SKM-1 treated with dmso at 0.1 percent for 144 hours (cell line): Measurements from ENCODE around the gene GALNT10.

Experiments
- DNase-seq: peaks from one replicate; lab custom pipeline; 2025; ENCODE audit not compliant: unreplicated experiment; lab: John Stamatoyannopoulos, UW

Gene GALNT10

DNA sequence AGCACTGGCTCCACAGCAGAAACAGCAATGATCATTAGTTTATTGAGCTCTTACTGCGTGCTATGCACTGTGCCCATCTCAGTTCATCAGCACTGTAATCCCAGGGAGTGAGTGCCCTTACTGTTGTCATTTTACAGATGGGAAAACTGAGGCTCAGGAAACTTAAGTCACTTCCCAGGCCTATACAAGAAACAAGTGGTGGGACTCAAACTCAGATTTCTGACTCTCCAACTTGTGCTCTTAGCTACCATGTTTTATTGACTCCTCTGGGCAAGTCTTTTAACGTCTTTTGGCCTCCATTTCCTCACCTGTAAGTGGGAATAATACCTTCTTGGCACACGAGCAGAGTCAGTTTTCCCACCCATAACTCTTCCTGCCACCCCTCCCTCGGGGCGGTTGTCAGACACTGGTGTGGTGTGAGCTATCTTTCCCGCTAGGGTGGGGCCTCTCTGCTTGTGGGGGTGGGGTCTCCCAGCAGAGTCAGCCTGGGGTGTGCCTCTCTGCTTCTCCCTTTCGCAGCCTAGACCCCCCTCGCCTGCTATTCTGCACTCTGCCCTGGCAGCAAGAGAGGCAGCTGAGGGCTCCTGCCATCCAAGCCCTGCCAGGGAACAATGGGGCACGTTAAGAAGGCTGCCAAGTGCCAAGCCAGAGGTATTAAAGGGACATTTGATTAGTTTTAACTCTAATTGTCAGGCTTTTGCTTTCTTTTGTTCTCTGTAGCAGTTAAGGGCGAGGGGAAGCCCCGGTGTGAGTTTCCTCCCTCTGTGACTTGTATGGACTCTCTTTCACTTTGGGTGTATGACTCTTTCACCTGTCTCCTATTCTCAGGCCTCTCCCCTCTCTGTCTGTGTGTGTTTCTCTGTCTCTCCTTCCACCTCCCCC, 12.1 kb downstream of the GALNT10 start:
- DNase-seq: no peak

DNA sequence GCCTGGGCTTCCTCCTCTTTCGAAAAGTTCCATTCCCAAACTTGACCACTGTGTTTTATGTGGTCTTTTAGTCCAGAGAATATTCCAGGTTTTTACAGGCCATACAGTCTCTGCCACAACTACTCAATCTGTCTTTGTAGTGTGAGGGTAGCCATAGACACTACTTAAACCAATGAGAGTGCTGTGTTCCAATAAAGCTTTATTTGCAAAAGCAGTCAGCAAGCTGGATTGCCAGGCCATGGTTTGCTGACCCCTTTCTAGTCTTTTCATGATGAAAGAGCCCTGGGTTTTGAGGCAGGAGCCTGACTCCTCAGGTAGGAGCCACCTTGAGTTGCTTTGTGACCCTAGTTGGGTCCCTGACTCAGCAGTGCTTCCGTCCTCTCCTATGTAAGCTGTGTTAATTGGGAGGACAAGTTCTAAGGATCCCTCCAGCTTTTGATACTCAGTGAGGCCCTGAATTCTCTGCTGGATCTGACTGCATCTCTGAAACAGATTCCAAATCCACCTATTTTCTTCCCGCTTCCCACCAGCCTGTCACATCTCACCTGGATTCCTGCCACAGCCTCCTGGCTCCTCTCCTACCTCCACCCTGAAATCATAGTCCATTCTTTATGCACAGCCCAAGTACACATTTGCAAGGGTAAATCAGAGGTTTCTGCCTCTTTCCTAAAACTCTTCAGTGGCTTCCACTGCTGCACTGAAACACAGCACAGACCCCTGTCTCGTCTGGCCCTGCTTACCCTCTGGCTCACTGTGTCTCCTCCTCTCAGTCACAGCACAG, 13.5 kb downstream of the GALNT10 start:
- DNase-seq: no peak

DNA sequence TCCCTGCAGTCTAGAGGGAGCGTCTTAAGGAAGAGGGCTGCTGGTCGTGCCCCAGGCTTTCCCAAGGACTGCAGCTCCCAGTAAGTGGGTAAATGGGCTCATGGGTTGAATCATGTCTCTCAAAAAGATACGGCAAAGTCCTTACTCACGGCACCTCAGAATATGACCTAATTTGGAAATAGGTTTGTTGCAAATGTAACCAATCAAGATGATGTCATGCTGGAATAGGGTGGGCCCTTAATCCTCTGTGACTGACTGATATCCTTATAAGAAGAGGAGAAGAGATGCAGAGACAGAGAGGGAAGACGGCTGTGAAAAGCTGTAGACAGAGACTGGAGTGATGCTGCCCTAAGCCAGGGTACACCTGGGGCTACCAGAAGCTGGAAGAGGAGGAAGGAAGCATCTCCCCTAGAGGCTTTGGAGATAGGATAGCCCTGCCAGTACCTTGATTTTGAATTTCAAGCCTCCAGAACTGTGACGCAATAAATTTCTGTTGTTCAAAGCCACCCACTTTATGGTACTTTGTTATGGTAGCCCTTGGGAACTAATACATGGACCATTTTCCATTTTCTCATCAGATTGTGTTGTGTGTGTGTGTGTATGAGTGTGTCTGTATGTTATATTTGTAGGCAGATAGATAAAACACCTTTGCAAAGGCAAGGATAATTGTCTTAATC, 15.0 kb downstream of the GALNT10 start:
- no peak for DNase-seq

DNA sequence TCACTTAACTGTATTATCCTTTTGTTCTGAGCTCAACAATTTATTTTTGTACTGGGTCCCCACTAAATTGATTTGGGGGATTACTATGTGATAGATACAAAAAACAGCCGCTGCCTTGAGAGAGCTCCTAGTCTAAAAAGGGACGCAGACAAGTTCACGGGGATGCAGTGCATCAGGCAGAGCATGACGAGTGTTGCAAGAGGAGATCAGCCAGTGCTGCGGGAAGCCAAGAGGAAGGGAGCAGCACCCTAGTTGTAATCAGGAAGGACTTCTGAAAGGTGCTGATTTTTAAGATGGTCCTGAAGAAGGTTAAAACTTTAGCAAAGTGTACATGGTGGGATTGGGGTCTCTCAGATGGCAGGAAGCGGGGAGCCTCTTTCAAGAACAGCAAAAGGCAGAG, 15.8 kb downstream of the GALNT10 start:
- peak; percentile 45 for DNase-seq

GRCh38 chr5:154207204-154207603, 16.7 kb downstream of the GALNT10 start:
- no peak for DNase-seq

DNA sequence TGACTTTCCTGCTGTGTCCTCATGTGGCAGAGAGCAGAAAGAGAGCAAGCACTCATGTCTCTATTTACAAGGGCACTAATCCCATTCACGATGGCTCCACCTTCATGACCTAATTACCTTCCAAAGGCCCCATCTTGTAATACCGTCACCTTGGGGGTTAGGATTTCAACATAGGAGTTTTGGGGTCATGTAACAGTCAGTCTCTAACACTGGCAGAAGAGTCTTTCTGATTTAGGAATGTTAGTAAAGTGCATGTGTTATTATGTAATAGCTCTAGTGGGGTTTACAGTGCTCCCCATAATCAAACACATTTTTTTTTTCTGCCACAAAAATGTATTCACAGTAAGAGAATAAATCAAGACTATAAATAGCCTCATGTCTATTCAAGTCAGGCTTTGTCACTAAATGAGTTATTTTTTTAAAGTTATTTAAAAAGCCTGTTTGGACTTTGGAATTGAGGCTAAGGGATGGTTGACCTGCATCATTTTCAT, 19.1 kb downstream of the GALNT10 start:
- no peak for DNase-seq

DNA sequence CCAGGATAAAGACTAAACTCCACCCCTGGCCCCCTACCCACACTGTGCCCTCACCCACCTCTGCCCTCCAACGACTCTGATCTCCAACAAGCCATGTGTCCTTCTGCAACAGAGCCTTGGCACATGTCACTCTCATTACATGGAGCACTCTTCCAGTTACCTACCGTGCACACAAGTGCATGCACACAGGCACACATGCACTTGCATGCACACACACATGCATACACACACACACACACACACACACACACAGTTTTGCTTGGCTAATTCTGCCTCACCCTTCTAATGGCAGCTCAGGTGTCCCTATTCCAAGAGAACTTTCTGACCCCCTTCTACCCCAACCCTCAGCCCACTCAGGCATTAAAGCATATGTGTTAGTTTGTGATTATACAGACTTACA, 19.6 kb downstream of the GALNT10 start:
- no peak for DNase-seq

DNA sequence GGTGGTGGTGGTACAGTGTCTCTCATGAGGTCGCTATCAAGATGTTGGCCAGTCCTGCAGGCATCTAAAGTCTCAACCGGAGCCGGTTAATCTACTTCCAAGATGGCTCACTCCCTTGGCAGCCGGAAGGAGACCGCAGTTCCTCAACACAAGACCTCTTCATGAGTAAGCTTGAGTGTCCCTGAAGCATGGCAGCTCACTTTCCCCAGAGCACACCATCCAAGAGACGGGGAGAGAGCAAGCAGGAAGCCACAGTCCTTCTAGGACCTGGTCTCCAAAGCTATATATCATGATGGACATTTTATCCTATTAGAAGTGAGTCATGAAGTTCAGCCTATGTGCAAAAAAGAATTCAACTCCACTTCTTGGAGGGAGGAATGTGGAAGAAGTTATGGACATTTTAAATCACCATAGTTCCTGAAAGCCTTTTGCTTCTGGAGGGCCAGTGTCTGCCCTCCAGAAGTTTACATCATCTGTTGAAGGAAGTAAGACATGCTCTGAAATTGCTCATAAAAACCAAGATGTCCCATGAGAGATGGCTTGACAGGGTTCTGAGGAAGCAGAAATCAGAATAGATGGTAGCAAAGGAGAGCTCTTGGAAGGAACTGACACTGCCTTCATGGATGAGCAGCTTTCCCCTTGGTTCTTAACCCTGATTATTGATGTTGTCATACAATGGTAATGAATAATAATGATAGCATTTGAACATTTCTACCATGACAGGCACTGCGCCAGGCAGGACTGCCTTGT, 21.3 kb downstream of the GALNT10 start:
- no peak for DNase-seq

- DNase-seq: no peak
Measured at GRCh38 chr5:154213592-154213991, 23.1 kb downstream of the GALNT10 start.

GRCh38 chr5:154214371-154215106, 24.0 kb downstream of the GALNT10 start:
- no peak for DNase-seq

- DNase-seq: no peak
Measured at GRCh38 chr5:154215571-154216325, 25.2 kb downstream of the GALNT10 start.

GRCh38 chr5:154217462-154217861, 26.9 kb downstream of the GALNT10 start:
- no peak for DNase-seq

DNA sequence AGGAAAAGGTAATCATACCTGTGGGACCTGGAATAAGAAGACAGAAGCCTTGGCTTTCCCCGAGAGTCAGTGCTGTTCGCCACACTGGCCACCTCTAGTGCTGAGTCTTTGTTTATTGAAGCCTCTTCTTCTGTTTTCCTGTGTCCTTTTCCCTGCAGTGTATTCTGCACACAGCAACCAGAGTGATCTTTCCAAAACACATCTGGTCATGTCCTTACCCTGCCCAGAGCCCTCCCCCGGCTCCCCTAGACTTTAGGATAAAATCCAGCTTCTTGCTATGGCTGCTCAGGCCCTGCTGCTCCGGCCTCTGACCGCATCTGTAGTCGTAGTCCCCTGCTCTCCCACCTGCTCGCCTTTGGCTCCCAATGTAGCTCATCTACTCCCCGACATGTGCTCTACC, 28.3 kb downstream of the GALNT10 start:
- DNase-seq: no peak

GRCh38 chr5:154220625-154221024, 30.1 kb downstream of the GALNT10 start:
- no peak for DNase-seq

- DNase-seq: no peak
Measured at GRCh38 chr5:154221371-154221896, 30.9 kb downstream of the GALNT10 start.

GRCh38 chr5:154222414-154222813, 31.9 kb downstream of the GALNT10 start:
- DNase-seq: no peak

DNA sequence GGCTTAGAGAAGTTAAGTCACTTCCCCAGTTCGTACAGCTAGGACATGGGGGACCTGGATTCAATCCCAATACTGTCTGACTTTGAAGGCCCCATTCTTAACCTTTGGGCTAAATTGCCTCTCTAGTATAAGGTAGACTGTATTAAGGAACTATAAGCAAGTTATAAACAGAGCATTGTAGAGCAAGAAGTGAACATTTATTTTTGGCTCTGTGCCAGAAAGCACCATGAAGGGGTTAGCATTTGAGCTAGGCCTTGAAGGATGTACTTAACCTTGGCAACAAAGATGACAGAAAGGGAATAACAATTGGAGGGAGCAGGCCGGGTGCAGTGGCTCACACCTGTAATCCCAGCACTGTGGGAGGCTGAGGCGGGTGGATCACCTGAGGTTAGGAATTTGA, 32.8 kb downstream of the GALNT10 start:
- no peak for DNase-seq

DNA sequence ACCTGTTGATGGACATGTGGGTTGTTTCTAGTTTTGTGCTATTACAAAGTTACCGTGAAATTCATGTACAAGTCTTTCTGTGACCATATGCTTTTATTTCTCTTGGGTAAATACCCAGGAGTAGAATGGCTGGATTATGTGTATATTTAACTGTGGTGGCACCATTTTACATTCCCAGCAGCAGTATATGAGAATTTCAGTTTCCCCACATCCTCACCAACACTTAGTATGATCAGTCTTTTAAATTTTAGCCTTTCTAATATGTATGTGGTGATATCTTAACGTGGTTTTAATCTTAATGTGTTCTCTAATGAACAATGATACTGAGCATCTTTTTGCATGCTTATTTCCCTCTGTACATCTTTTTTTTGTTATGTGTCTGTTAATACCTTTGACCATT, 36.6 kb downstream of the GALNT10 start:
- no peak for DNase-seq

DNA sequence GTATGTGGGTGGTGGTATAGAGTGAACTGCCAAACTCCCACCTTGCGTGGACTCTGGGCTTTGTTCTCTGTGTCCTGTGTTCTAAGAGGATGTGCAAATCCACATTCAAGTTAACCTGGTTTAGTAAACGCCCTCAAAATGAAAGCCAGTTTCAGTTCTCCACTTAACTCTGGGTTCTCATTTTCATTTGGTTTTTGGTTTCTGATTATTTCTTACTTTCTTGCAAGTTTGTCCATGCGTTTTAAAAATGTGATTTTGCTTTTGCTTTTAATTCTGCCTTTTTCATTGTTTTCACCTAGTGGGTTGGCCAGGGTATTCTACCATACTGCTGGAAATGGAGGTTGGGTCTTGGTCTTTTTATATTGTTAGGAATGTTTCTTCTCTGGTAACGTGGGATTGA, 38.2 kb downstream of the GALNT10 start:
- DNase-seq: no peak
